Esophagus muscularis mucosa (tissue), 4 donors: ENCODE data around the gene HEATR5A. TPM values are rescaled to one million over a fixed set of nuclear protein-coding genes. Genes with fewer than 3 reads are reported as not detected.
"Not testable (repeated sequence)": the region's sequence is repeated elsewhere in the genome, so short reads cannot be mapped to it uniquely, and the experiment has no call there.

Experiments
- DNase-seq: peaks from one replicate; pipeline ENCODE4 v3.0.0-alpha.2; 2017; ENCODE audit errors: extremely low spot score
- H3K27ac ChIP-seq, 4 donors: fragments of 200-600 bp; sonication (generic); replicated peaks in 1 of 4; 1 replicate in 3 of 4; 2 replicates in 1 of 4; pipeline ENCODE4 v1.5.1; 2016 to 2019; ENCODE audit warnings: mild to moderate bottlenecking in 1 of 4
- H3K27me3 ChIP-seq, 4 donors: fragments of 200-600 bp; sonication (generic); one replicate each; pipeline versions ENCODE4 v1.5.1 to v1.6.0; 2016 to 2019
- H3K36me3 ChIP-seq, 4 donors: fragments of 200-600 bp; sonication (generic); one replicate each; pipeline ENCODE4 v1.5.1; 2016 to 2019
- H3K4me1 ChIP-seq, 4 donors: fragments of 200-600 bp; sonication (generic); one replicate each; pipeline ENCODE4 v1.5.1; 2016 to 2019
- H3K4me3 ChIP-seq, 4 donors: fragments of 200-600 bp; sonication (generic); 1 replicate in 2 of 4; 2 replicates in 2 of 4; pipeline ENCODE4 v1.5.1; 2016 to 2019; ENCODE audit warnings: mild to moderate bottlenecking in 4 of 4, moderate library complexity in 1 of 4
- H3K9me3 ChIP-seq, 4 donors: fragments of 200-600 bp; sonication (generic); 1 replicate in 3 of 4; 2 replicates in 1 of 4; pipeline ENCODE4 v1.5.1; 2016 to 2019
- CTCF ChIP-seq, 3 experiments: fragments of 200-600 bp in 2 of 3; fragments of 450-650 bp in 1 of 3; sonication (generic) in 2 of 3; IDR thresholded peaks; one replicate each; pipeline ENCODE4 v1.5.1; 2017 to 2019; ENCODE audit warnings: antibody characterized with exemption in 3 of 3, mild to moderate bottlenecking in 2 of 3, moderate library complexity in 1 of 3
- EP300 ChIP-seq: sonication (generic); formaldehyde crosslinking; IDR thresholded peaks from one replicate; pipeline ENCODE4 v1.6.1; 2017; ENCODE audit warnings: antibody characterized with exemption
- POLR2A ChIP-seq: fragments of 450-650 bp; IDR thresholded peaks from one replicate; pipeline ENCODE4 v1.6.1; 2017; ENCODE audit warnings: antibody characterized with exemption, moderate library complexity, mild to moderate bottlenecking, low read depth
- POLR2AphosphoS5 ChIP-seq, 2 donors: sonication (generic); formaldehyde crosslinking; IDR thresholded peaks; one replicate each; pipeline ENCODE4 v1.6.1; 2017; ENCODE audit warnings: antibody characterized with exemption in 2 of 2
- WGBS: methylation state at CpG from one replicate; pipeline ENCODE4 v1.1.5; 2018; 5-methylcytosine and 5-hydroxymethylcytosine counted together
- intact Hi-C: fragments of 100-400 bp; cut with DNase I; formaldehyde crosslinking; loops from one replicate; pipeline ENCODE4 v1.15.1; 2023
- total RNA-seq, 4 donors: library from RNA; depleted of rRNA; stranded (reverse); fragments of >200 nt; gene quantifications; one replicate each; pipeline versions ENCODE4 v1.1.0 to v1.2.1, GENCODE V29; 2016

HEATR5A gene
- 10 to 100 TPM; 24.1 to 38.2 (median 28.2) TPM for total RNA-seq

GRCh38 chr14:31420319-31421111 is at the start of gene HEATR5A:
Gene HEATR5A, minus strand, starts transcription at chr14:31420550. Its CDS starts 17,575 bp downstream, at chr14:31402975.
- H3K9me3 ChIP-seq: no peaks in the 10 kb centered on the region
- peaks cover 13 to 43% (median 35%) of the 10 kb centered on the region in 4 donors for H3K4me1 ChIP-seq
- peak within 1 kb of the TSS; percentile 82 to 98 (median 91) for H3K4me3 ChIP-seq
- peak; percentile 96 for DNase-seq
- H3K27ac ChIP-seq: peak within 1 kb of the TSS; percentile 89 to 95 (median 90)
- H3K36me3 ChIP-seq: no peaks in the 10 kb centered on the region
- 12% methylated on average over 8 of the region's 56 CpGs for WGBS
- H3K27me3 ChIP-seq: no peaks in the 10 kb centered on the region
- intact Hi-C loops: loop anchor here (5.0 kb wide), 1 partner anchor 37 kb away; the partner anchor contains the start of gene DTD2
- TF ChIP-seq POLR2AphosphoS5 (IDR thresholded peaks at IDR 0.05) (peak; percentile 99), POLR2A (peak; percentile 95), CTCF (IDR thresholded peaks at IDR 0.05) (peak in 2 of 3 experiments; percentile 29 to 39), EP300 (no peak)

GRCh38 chr14:31466554-31466953 is 46.2 kb upstream of the HEATR5A start:
- DNase-seq: no peak
- intact Hi-C loops: no loop called here
- Histone ChIP-seq H3K9me3 (no peaks in the 10 kb centered on the region), H3K36me3 (no peaks in the 10 kb centered on the region), H3K4me1 (peaks cover 0 to 10% (median 5%) of the 10 kb centered on the region in 4 donors), H3K27me3 (no peaks in the 10 kb centered on the region), H3K4me3 (no peak overlapping the region), H3K27ac (no peak overlapping the region)
- 94% methylated on average over 6 of the region's 6 CpGs for WGBS
- TF ChIP-seq CTCF (IDR thresholded peaks at IDR 0.05): no peak
- no peak for TF ChIP-seq POLR2AphosphoS5 (IDR thresholded peaks at IDR 0.05)
- no peak for TF ChIP-seq EP300
- TF ChIP-seq POLR2A: no peak

GRCh38 chr14:31465111-31465510 is 44.8 kb upstream of the HEATR5A start:
- H3K9me3 ChIP-seq: no peaks in the 10 kb centered on the region
- H3K4me1 ChIP-seq: peaks cover 0 to 10% (median 5%) of the 10 kb centered on the region in 4 donors
- H3K4me3 ChIP-seq: no peak overlapping the region
- H3K27ac ChIP-seq: no peak overlapping the region
- TF ChIP-seq EP300 (no peak), CTCF (IDR thresholded peaks at IDR 0.05) (no peak), POLR2A (no peak), POLR2AphosphoS5 (IDR thresholded peaks at IDR 0.05) (no peak)
- no peaks in the 10 kb centered on the region for H3K27me3 ChIP-seq
- H3K36me3 ChIP-seq: no peaks in the 10 kb centered on the region
- intact Hi-C loops: no loop called here
- no peak for DNase-seq

- H3K4me1 ChIP-seq: peaks cover 5 to 11% (median 10%) of the 10 kb centered on the region in 4 donors
- H3K27me3 ChIP-seq, DNase-seq, H3K36me3 ChIP-seq, H3K27ac ChIP-seq, H3K9me3 ChIP-seq, intact Hi-C loops, H3K4me3 ChIP-seq: not testable (repeated sequence)
- WGBS: 84% methylated on average over 2 of the region's 2 CpGs
Measured at GRCh38 chr14:31462450-31462849, 42.1 kb upstream of the HEATR5A start.

GRCh38 chr14:31461545-31461944 is 41.2 kb upstream of the HEATR5A start:
- Histone ChIP-seq H3K27me3 (no peaks in the 10 kb centered on the region), H3K36me3 (no peaks in the 10 kb centered on the region), H3K9me3 (no peaks in the 10 kb centered on the region), H3K4me1 (peaks cover 5 to 12% (median 11%) of the 10 kb centered on the region in 4 donors), H3K4me3 (no peak overlapping the region), H3K27ac (no peak overlapping the region)
- intact Hi-C loops: no loop called here
- TF ChIP-seq CTCF (IDR thresholded peaks at IDR 0.05) (no peak), POLR2AphosphoS5 (IDR thresholded peaks at IDR 0.05) (no peak), POLR2A (no peak), EP300 (no peak)
- no peak for DNase-seq
- WGBS: 87% methylated on average over 3 of the region's 3 CpGs
